22Rv1 (cell line): ENCODE measurements around the gene RWDD2A.

ENCODE experiments used
- H3K27ac ChIP-seq: fragments of 450-650 bp; 2 replicates; pipeline ENCODE4 v1.5.1; 2017
- CTCF ChIP-seq: fragments of 450-650 bp; IDR thresholded peaks from 2 replicates; pipeline ENCODE4 v1.5.1; 2017; ENCODE audit warnings: mild to moderate bottlenecking
- ZFX ChIP-seq: fragments of 450-650 bp; IDR thresholded peaks from 2 replicates; pipeline ENCODE4 v1.6.1; 2017; ENCODE audit warnings: antibody characterized with exemption, borderline replicate concordance

Gene RWDD2A

GRCh38 chr6:83192871-83193746 is at the start of gene RWDD2A, which contains the start of gene PGM3:
RWDD2A (plus strand) TSS chr6:83193357; CDS start chr6:83194452, 1,095 bp downstream.
PGM3 (minus strand) TSS chr6:83193265; CDS start chr6:83191012, 2,253 bp downstream.
- H3K27ac ChIP-seq, result peak within 1 kb of the TSS; percentile 91
- no peak for TF ChIP-seq ZFX
- no peak for TF ChIP-seq CTCF

GRCh38 chr6:83151114-83151513 is 42.0 kb upstream of the RWDD2A start:
- H3K27ac ChIP-seq, result no peak overlapping the region
- no peak for TF ChIP-seq CTCF
- TF ChIP-seq ZFX, result no peak

GRCh38 chr6:83152913-83153312 is 40.2 kb upstream of the RWDD2A start:
- TF ChIP-seq CTCF (no peak), ZFX (no peak)

GRCh38 chr6:83153883-83154521 is 39.2 kb upstream of the RWDD2A start:
- TF ChIP-seq CTCF (no peak), ZFX (no peak)
- H3K27ac ChIP-seq, result no peak overlapping the region

More at GRCh38 chr6:83152913-83153312, 40.2 kb upstream of the RWDD2A start:
- H3K27ac ChIP-seq, result no peak overlapping the region

- no peak overlapping the region for H3K27ac ChIP-seq
- TF ChIP-seq ZFX, result no peak
- no peak for TF ChIP-seq CTCF
These were observed 37.4 kb upstream of the RWDD2A start for GRCh38 chr6:83155794-83156193.

GRCh38 chr6:83160167-83160566 is 33.0 kb upstream of the RWDD2A start:
- no peak for TF ChIP-seq CTCF
- H3K27ac ChIP-seq, result no peak overlapping the region
